Stimulated activated CD8-positive, alpha-beta memory T cell treated with anti-CD3 and anti-CD28 coated beads, Interleukin-4, amount 100 ng/mL, for 24 hours (primary cell): ENCODE measurements around the gene ZNF362.

Experiments
- DNase-seq: peaks from one replicate; pipeline ENCODE4 v3.0.0-alpha.2; 2020; ENCODE audit warnings: low read depth

ZNF362 gene

DNA sequence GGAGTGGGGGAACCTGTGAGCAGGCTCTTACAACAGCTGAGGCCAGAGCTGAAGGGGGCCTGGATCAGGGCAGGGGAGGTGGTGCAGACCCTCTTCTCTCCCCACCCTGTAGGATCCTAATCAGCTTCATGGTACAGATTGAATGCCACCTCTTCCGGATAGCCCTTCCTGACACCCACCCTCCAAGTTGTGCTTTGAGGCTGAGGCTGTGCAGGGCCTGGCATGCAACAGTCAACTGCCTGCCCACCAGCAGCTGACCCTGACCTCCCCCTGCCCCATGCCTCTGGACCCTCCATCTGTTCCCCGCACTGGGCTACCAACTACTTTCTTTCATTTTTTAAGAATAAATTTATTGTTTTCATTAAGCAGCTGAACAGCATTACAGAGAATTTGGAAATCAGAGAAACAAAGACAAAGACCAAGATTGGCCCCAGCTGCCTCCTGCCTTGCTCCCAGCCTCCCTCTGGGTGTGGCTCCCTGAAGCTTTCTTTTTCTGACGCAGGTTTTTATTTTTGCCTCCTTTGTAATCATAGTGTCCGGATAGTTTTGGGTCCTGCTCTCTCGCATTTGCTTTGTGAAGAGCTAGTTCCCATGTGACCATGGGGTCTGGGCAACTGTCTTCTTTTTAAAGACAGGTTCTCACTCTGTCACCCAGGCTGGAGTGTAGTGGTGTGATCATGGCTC, 12.8 kb downstream of the ZNF362 start:
- no peak for DNase-seq

- DNase-seq = no peak
Measured at GRCh38 chr1:33269621-33270020, 13.3 kb downstream of the ZNF362 start.

- DNase-seq = no peak
Measured at GRCh38 chr1:33270379-33270778, 14.1 kb downstream of the ZNF362 start.

- DNase-seq = no peak
Measured at GRCh38 chr1:33270808-33271465, 14.6 kb downstream of the ZNF362 start.

GRCh38 chr1:33271666-33272505, 15.6 kb downstream of the ZNF362 start:
- no peak for DNase-seq

- DNase-seq = no peak
Measured at GRCh38 chr1:33272509-33272908, 16.2 kb downstream of the ZNF362 start.

DNA sequence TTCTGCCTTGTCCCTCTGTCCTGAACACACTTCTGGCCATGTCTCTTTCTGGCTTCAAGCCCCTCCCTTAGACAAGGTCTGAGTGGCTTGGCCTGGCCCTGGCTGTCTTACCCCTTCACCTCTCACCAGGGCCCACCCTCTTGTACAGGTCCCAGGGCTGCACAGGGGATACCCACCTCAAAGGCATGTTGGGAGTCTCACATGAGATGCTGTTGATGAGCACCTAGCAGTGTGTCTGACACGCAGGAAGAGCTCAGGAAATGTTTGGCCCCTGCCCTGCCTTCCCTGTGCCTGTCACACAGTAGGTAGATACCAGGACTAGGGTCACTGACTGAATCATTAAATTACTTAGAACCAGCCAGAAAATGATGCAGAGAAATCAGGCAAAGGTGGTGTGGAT, 16.6 kb downstream of the ZNF362 start:
- no peak for DNase-seq

DNA sequence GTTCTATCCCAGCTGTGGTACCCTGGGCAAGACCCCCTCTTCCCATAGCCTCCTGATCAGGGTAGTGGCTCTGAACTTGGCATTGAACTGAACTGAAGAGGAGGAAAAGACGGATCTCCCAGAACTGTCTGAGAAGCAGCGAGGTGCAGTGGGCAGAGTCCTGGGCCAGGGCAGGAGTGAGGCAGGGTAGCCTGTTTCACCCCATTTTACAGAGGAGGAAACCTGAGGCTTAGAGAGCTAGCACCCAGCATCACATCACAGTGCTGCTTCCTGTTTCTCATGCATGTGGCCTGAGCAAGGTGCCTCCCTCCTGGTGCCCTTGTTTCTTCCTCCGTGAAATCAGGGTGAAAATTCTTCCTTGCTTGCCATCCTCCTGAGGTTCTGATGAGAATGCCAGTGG, 17.1 kb downstream of the ZNF362 start:
- no peak for DNase-seq

- DNase-seq = no peak
Measured at GRCh38 chr1:33273961-33274371, 17.7 kb downstream of the ZNF362 start.

DNA sequence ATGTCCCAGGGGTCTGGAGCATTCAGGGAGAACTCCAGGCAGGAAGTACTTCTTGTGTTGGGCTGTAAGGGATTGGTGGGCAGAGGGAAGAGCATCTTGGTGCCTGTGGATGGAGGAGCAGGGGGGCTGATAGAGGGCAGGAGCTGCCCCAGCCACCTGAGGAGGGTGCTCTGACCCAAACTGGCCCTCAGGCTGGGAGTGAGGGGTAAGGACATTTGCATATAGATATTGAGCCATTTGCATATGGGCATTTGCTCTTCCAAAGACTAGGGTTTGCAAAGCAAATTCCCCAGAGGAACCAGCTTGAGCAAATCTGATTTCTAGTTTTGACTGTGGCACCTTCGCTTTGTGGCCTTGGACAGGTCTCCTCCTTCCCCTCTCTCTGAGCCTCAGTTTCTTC, 18.2 kb downstream of the ZNF362 start:
- DNase-seq = no peak

DNA sequence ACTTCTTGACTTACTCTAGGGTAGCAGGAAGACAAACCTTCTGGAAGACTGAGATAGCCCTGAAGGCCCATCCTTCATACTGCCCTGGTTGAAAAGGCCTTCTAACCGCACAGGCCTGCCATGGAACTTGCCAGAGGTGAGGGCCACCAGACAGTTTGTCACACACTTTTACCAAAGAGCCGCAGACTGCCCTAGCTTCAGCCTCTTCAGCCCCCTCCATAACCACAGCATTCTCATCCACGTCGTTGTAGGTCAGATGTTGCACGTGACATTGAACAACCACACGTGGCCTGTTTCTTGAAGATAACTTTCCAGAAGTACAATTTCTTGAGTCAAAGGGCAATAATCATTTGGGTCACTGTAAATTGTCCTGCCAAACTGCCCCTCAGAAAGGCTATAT, 18.9 kb downstream of the ZNF362 start:
- no peak for DNase-seq

- DNase-seq = no peak
Measured at GRCh38 chr1:33275706-33276572, 19.6 kb downstream of the ZNF362 start.

DNA sequence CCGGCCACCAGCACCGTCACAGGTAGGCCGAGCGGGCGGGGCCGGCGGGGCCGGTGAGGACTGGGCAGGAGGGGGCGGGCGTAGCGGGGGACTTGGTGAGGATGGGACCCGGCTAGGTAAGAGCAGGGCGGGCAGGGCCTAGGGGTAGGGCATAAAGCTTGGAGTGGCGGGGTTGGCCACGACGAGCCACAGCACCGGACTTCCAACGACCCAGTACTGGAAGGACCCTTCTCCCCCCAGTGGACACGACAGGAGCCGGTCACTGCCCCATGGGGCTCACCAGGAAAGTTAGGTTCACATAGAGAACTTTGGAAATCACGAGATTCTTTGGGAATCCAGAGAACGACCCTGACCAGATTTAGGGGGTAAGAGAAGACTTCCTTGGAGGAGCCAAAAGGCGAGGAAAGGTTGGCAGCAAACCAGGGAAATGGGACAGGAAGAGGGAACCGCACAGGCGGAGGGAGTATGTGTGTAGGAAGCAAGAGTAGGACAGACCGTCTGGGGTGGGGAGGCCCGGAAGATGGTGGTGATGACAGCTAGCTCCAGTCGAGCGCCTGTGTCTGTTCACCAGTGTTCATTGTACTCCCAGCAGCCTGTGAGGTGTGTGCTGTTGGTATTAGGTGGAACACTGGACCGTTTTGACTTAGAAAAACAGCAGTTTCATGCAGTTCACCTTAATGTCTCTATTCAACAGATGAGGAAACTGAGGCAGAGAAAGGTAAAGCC, 20.4 kb downstream of the ZNF362 start:
- no peak for DNase-seq

DNA sequence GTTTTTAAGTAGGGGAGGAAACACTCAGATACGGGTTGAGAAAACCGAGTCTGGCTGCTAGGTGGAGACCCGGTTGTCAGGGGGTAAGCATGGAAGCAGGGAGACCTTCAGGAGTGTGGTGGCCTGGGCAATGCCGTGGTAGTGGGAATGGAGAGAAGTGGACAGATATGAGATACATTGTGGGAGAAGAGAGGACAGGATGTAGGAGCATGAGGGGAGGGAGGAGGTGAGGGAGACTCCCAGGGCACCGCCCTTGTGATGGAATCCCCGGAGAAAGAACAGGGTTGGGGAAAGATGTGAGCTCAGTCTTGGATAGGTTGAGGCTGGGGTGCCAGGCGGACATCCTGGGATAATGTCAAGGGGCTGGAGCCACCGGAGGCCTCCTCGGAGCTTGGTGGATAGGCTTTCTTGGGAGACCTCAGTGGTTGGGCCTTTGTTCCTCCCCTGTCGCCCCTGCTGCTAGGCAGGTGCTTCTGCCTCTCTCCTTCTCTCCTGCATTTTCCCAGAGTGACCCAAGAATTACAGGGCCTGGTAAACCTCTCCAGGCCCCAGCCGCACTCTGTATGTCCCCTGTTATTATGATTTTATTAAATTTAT, 21.3 kb downstream of the ZNF362 start:
- DNase-seq = no peak

DNA sequence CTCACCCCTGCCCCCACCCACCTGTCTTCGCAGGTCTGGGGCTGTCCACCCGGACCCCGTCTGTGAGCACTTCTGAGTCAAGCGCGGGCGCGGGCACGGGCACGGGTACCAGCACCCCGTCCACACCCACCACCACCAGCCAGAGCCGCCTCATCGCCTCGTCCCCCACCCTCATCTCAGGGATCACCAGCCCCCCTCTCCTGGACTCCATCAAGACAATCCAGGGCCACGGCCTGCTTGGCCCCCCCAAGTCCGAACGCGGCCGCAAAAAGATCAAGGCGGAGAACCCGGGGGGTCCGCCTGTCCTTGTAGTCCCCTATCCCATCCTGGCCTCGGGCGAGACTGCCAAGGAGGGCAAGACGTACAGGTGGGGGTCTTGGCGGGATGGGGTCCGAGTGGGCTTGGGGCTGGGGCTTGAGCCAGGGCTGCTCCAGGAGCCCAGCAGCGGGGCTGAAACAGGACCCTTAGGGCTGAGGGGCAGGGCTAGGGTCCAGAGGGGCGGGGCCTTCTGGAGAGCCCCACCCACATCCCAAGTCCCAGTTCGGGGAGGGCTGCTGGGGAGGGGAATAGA, 23.9 kb downstream of the ZNF362 start:
- no peak for DNase-seq

DNA sequence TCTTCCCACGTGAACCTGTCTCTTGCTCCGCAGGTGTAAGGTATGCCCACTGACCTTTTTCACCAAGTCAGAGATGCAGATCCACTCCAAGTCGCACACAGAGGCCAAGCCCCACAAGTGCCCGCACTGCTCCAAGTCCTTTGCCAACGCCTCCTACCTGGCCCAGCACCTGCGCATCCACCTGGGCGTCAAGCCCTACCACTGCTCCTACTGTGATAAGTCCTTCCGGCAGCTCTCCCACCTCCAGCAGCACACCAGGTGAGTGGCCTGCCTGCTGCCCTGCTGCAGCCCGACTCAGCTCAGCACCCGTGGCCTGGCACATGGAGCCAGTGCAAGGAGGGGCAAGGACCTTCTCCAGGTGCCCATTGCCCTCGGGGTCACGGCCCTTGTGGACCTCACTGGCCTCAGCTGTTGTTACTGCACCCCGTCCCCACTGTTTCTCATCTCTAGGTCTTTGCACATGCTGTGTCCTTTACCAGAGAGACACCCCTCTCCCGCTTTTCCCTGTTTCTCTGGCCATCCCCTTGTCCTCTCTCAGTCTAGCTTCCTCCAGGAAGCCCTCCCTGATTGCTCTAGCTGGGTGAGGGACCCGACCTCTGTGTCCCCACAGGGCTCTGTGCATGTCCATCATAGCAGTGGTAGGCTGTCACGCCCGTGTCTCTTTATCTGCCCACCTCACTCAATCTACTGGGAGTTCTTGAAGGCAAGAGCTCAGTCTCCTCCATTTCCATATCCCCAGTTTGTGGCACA, 25.4 kb downstream of the ZNF362 start:
- DNase-seq = no peak

DNA sequence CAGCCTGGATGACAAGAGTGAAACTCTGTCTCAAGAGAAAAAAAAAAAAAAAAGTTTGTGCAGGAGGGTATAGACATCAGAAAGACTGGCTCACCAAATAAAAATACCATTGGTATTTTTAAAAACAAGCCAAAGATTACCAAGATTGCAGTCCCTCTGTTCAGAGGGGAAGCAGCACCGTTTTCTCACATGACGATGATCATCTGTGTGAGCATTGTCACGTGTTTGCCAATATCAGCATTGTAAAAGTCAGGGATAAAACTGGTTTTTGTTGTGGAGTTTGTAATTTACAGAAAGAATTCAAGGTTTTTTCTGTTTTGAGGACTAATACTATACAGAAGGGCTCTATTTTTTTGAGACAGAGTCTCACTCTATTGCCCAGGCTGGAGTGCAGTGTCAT, 26.5 kb downstream of the ZNF362 start:
- DNase-seq = no peak

GRCh38 chr1:33284049-33284448, 27.8 kb downstream of the ZNF362 start:
- no peak for DNase-seq

DNA sequence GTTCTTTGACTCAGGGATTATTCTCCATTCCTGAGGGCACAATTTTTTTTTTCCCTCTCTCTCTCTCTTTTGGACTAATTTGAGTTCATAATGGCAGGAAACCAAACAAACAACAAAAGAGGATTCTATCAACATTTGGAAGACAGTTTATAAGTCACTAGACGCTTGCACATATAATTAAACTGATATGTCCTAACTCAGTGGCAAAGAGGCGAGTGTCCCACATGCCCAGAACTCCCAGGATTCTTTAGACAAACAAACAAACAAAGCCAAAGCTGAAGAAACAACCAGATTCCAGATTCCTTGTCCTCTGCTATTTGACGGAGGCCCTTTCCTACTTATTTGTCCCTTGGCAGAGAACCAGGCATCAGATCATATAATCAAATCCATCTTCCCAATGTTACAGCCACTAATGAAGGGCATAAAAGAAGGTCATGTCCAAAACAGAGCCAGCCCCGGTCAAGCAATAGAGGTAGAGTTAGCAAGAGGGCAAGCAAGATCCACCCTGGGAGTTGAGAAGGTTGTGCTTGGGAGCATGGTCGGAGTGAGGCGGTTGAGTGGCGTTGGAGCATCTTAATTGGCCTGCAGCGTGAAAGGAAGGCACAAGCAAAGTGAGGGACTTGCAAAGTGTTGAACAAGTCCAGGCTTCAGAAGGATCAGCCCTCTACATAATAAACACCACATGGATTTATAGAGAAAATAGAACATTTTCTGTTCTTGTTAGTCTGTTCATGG, 30.3 kb downstream of the ZNF362 start:
- DNase-seq = no peak
